IMR-90 (cell line): Measurements from ENCODE around the gene RPS6KL1. TPM values are rescaled to one million over a fixed set of nuclear protein-coding genes. Genes with fewer than 3 reads are reported as not detected.
A peak's percentile ranks its signal among the peaks of the same experiment; 100 is the strongest.

ENCODE experiments used
- ATAC-seq: fragments of 200-7000 bp; cut with Tn5 transposase; 2 replicates; pipeline ENCODE4 v1.9.1; 2020; ENCODE audit warnings: low read depth, mild to moderate bottlenecking, moderate library complexity
- BruUV-seq: library from RNA; stranded (reverse); fragments of 400-500 nt; replicated peaks from 2 replicates; lab custom pipeline; 2021; lab: Mats Ljungman, UMichigan
- CTCF ChIA-PET: fragments of 300-600 bp; formaldehyde crosslinking; extraction: SDS; loops from one replicate; lab custom pipeline; 2021; ENCODE audit warnings: antibody characterized with exemption; lab: Yijun Ruan, JAX
- POLR2A ChIA-PET: fragments of 300-600 bp; sonication (Branson Sonifier 250); formaldehyde crosslinking; loops from one replicate; lab custom pipeline; 2022; ENCODE audit warnings: antibody characterized with exemption; ENCODE audit not compliant: unreplicated experiment; lab: Charles Lee
- DNase-seq: peaks from one replicate; pipeline ENCODE4 v3.0.0; 2013
- H2AFZ ChIP-seq: replicated peaks from 2 replicates; pipeline ENCODE3; 2013; ENCODE audit warnings: low read length, mild to moderate bottlenecking; ENCODE audit not compliant: poor library complexity
- H2AK5ac ChIP-seq: 2 replicates; pipeline ENCODE4 v1.6.1; 2013; ENCODE audit warnings: low read depth, low read length, inconsistent platforms
- H2AK9ac ChIP-seq: replicated peaks from 2 replicates; pipeline ENCODE3; 2013; ENCODE audit warnings: mild to moderate bottlenecking, low read depth, low read length, moderate library complexity; ENCODE audit not compliant: poor library complexity
- H2BK120ac ChIP-seq: 2 replicates; pipeline ENCODE4 v1.6.1; 2013; ENCODE audit warnings: low read depth, low read length, inconsistent platforms
- H2BK15ac ChIP-seq: 3 replicates; pipeline ENCODE4 v1.6.1; 2013; ENCODE audit warnings: low read depth, low read length, inconsistent platforms
- H2BK20ac ChIP-seq: 2 replicates; pipeline ENCODE4 v1.6.1; 2013; ENCODE audit warnings: low read depth, mild to moderate bottlenecking, inconsistent platforms, low read length, moderate library complexity
- H2BK5ac ChIP-seq: 2 replicates; pipeline ENCODE4 v1.6.1; 2013; ENCODE audit warnings: mild to moderate bottlenecking, low read depth, low read length, inconsistent platforms; ENCODE audit not compliant: poor library complexity, severe bottlenecking
- H3K14ac ChIP-seq: replicated peaks from 2 replicates; pipeline ENCODE4 v1.6.1; 2013; ENCODE audit warnings: low read depth, low read length, inconsistent platforms
- H3K18ac ChIP-seq: 2 replicates; pipeline ENCODE4 v1.6.1; 2013; ENCODE audit warnings: low read depth, low read length, control low read depth
- H3K23ac ChIP-seq: 2 replicates; pipeline ENCODE4 v1.6.1; 2013; ENCODE audit warnings: low read depth, low read length, inconsistent platforms
- H3K27ac ChIP-seq: 2 replicates; pipeline ENCODE4 v1.5.1; 2013; ENCODE audit warnings: mild to moderate bottlenecking, control low read depth, low read length; ENCODE audit not compliant: insufficient read depth
- H3K27me3 ChIP-seq: 2 replicates; pipeline ENCODE4 v1.6.1; 2013; ENCODE audit warnings: low read length; ENCODE audit not compliant: control insufficient read depth, insufficient read depth
- H3K36me3 ChIP-seq: 2 replicates; pipeline ENCODE4 v1.6.1; 2013; ENCODE audit warnings: low read length, mixed read lengths; ENCODE audit not compliant: control insufficient read depth, insufficient read depth
- H3K4ac ChIP-seq: 2 replicates; pipeline ENCODE4 v1.6.1; 2013; ENCODE audit warnings: low read depth, low read length, inconsistent platforms
- H3K4me1 ChIP-seq: 2 replicates; pipeline ENCODE4 v1.6.1; 2013; ENCODE audit warnings: low read length, mixed read lengths; ENCODE audit not compliant: control insufficient read depth, insufficient read depth
- H3K4me2 ChIP-seq: 2 replicates; pipeline ENCODE4 v1.6.1; 2013; ENCODE audit warnings: low read depth, mild to moderate bottlenecking, control low read depth, low read length, moderate library complexity
- H3K4me3 ChIP-seq: 2 replicates; pipeline ENCODE4 v1.5.1; 2013; ENCODE audit warnings: low read depth, mild to moderate bottlenecking, control low read depth, low read length, moderate library complexity; ENCODE audit not compliant: insufficient read depth
- H3K56ac ChIP-seq: 2 replicates; pipeline ENCODE4 v1.6.1; 2013; ENCODE audit warnings: low read length, inconsistent platforms; ENCODE audit not compliant: insufficient read depth; ENCODE audit errors: extremely low read depth
- H3K79me1 ChIP-seq, 2 experiments: 2 replicates each; pipeline ENCODE4 v1.6.1; 2013; ENCODE audit warnings: low read length in 2 of 2, inconsistent platforms in 1 of 2, low read depth in 1 of 2
- H3K9ac ChIP-seq: 2 replicates; pipeline ENCODE4 v1.6.1; 2013; ENCODE audit warnings: low read depth, low read length, control low read depth
- H3K9me1 ChIP-seq: 2 replicates; pipeline ENCODE4 v1.6.1; 2013; ENCODE audit warnings: low read length, inconsistent platforms; ENCODE audit not compliant: insufficient read depth
- H3K9me3 ChIP-seq: 2 replicates; pipeline ENCODE4 v1.6.1; 2013; ENCODE audit warnings: low read length; ENCODE audit not compliant: control insufficient read depth, insufficient read depth
- H4K20me1 ChIP-seq: 2 replicates; pipeline ENCODE4 v1.6.1; 2013; ENCODE audit warnings: low read length, inconsistent platforms; ENCODE audit not compliant: insufficient read depth
- H4K5ac ChIP-seq: 2 replicates; pipeline ENCODE4 v1.6.1; 2013; ENCODE audit warnings: mild to moderate bottlenecking, low read depth, low read length, control low read depth
- H4K8ac ChIP-seq, 2 experiments: 2 replicates each; pipeline ENCODE4 v1.6.1; 2013; ENCODE audit warnings: low read depth in 2 of 2, low read length in 2 of 2, control low read depth in 1 of 2, inconsistent platforms in 1 of 2
- H4K91ac ChIP-seq: 2 replicates; pipeline ENCODE4 v1.6.1; 2013; ENCODE audit warnings: low read depth, low read length, inconsistent platforms; ENCODE audit not compliant: insufficient read depth
- BHLHE40 ChIP-seq: fragments of 150-350 bp; IDR thresholded peaks from 2 replicates; pipeline ENCODE4 v1.6.1; 2016; ENCODE audit warnings: mild to moderate bottlenecking, low read depth, low read length
- CEBPB ChIP-seq: IDR thresholded peaks from 2 replicates; pipeline ENCODE4 v1.6.1; 2012; ENCODE audit warnings: low read depth, low read length, improper control_type of control experiment
- CTCF ChIP-seq: conservative IDR thresholded peaks from 2 replicates; pipeline ENCODE4 v1.5.1; 2012; ENCODE audit warnings: mild to moderate bottlenecking, low read depth, low read length, improper control_type of control experiment
- FOS ChIP-seq: fragments of 150-350 bp; IDR thresholded peaks from 2 replicates; pipeline ENCODE4 v1.6.1; 2016; ENCODE audit warnings: low read depth, low read length
- MAFK ChIP-seq: IDR thresholded peaks from 2 replicates; pipeline ENCODE4 v1.6.1; 2012; ENCODE audit warnings: low read depth, low read length, improper control_type of control experiment
- MAZ ChIP-seq: IDR thresholded peaks from 2 replicates; pipeline ENCODE4 v1.6.1; 2012; ENCODE audit warnings: low read depth, mild to moderate bottlenecking, low read length, improper control_type of control experiment, moderate library complexity, borderline replicate concordance
- MXI1 ChIP-seq: IDR thresholded peaks from 2 replicates; pipeline ENCODE4 v1.6.1; 2012; ENCODE audit warnings: low read depth, mild to moderate bottlenecking, low read length, moderate library complexity, borderline replicate concordance
- POLR2A ChIP-seq: IDR thresholded peaks from 2 replicates; pipeline ENCODE4 v1.6.1; 2012; ENCODE audit warnings: mild to moderate bottlenecking, low read depth, low read length
- RCOR1 ChIP-seq: IDR thresholded peaks from 2 replicates; pipeline ENCODE4 v1.6.1; 2012; ENCODE audit warnings: mild to moderate bottlenecking, low read length, improper control_type of control experiment; ENCODE audit not compliant: insufficient replicate concordance
- WGBS, 2 experiments: methylation state at CpG; one replicate each; pipeline versions ENCODE4 v1.1.5 to v1.1.7; 2013; ENCODE audit warnings: missing lambda C conversion rate in 2 of 2; ENCODE audit not compliant: insufficient read length in 1 of 2; ENCODE audit errors: extremely low coverage in 2 of 2; 5-methylcytosine and 5-hydroxymethylcytosine counted together
- dilution Hi-C: fragments of 300-500 bp; cut with HindIII; formaldehyde crosslinking; loops from one replicate; pipeline ENCODE4 v1.14.3; 2018; ENCODE audit warnings: low sequenced_read_pairs; ENCODE audit not compliant: unreplicated experiment
- in situ Hi-C: fragments of 300-500 bp; cut with MboI; formaldehyde crosslinking; loops from 3 replicates; pipeline ENCODE4 v1.14.3; 2019; ENCODE audit warnings: low sequenced_read_pairs, inconsistent platforms, mixed read lengths
- intact Hi-C: fragments of 100-400 bp; cut with micrococcal nuclease; formaldehyde crosslinking; loops from 2 replicates; pipeline ENCODE4 v1.10.0; 2022
- polyA plus RNA-seq, 3 experiments: library from polyadenylated mRNA; depleted of rRNA; stranded (reverse); fragments of >200 nt; gene quantifications; 2 replicates each; pipeline ENCODE4 v1.2.3, GENCODE V29; 2012; ENCODE audit warnings: low replicate concordance in 1 of 3
- total RNA-seq: library from RNA; depleted of rRNA; stranded (reverse); fragments of >200 nt; gene quantifications from 2 replicates; pipeline ENCODE4 v1.2.3, GENCODE V29; 2012
- TF ChIP-seq, protein P1 (sequence below): fragments of 150-350 bp; IDR thresholded peaks from 2 replicates; pipeline ENCODE4 v1.6.1; 2016; ENCODE audit warnings: low read depth, mild to moderate bottlenecking, low read length, moderate library complexity, borderline replicate concordance
- TF ChIP-seq, protein P2 (sequence below): fragments of 150-350 bp; IDR thresholded peaks from 2 replicates; pipeline ENCODE4 v1.6.1; 2017; ENCODE audit warnings: mild to moderate bottlenecking, antibody characterized with exemption, low read length, low read depth

RPS6KL1 gene
- total and polyA plus RNA-seq, 2 of the 4 experiments (the other 2 are of a cell fraction): 0.72 to 1.7 TPM

DNA sequence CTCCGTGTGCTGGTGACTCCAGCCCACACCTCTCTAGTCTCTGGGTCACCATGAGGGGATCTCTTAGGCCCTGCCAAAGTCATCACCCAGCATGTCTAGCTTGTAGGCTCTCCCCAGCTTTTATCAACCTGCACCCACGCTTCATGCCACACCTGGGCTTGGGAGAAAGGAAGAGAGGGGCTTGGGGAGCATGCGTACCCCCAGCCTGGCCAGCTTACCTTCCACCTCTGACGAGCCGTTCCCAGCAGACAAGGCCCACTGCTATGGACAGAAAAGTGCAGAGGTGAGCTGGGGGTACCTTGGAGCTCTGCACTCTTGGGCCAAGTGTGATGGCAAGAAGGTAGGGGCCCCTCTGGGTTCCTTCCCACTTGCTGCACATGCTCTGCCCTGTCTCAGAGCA lies 30.6 kb upstream of the RPS6KL1 start:
- no peaks in the 10 kb centered on the region for H3K79me1 ChIP-seq
- no peak overlapping the region for H4K91ac ChIP-seq
- no peak overlapping the region for H3K56ac ChIP-seq
- H2BK15ac ChIP-seq: no peak overlapping the region
- ChIA-PET POLR2A (interaction anchor here (1.0 kb wide), 1 partner anchor 12 kb away, joined by 3 read pairs; no protein-coding TSS in a partner anchor), CTCF (no interaction called here)
- no peak overlapping the region for H3K23ac ChIP-seq
- no peaks in the 10 kb centered on the region for H4K20me1 ChIP-seq
- H3K9me3 ChIP-seq: no peaks in the 10 kb centered on the region
- dilution Hi-C loops: no loop called here
- TF ChIP-seq, protein P1, sequence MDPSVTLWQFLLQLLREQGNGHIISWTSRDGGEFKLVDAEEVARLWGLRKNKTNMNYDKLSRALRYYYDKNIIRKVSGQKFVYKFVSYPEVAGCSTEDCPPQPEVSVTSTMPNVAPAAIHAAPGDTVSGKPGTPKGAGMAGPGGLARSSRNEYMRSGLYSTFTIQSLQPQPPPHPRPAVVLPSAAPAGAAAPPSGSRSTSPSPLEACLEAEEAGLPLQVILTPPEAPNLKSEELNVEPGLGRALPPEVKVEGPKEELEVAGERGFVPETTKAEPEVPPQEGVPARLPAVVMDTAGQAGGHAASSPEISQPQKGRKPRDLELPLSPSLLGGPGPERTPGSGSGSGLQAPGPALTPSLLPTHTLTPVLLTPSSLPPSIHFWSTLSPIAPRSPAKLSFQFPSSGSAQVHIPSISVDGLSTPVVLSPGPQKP: no peak
- TF ChIP-seq FOS (no peak), MAZ (no peak), CTCF (no peak), BHLHE40 (no peak), RCOR1 (no peak), CEBPB (no peak), MAFK (no peak), MXI1 (no peak), POLR2A (no peak)
- TF ChIP-seq, protein P2, sequence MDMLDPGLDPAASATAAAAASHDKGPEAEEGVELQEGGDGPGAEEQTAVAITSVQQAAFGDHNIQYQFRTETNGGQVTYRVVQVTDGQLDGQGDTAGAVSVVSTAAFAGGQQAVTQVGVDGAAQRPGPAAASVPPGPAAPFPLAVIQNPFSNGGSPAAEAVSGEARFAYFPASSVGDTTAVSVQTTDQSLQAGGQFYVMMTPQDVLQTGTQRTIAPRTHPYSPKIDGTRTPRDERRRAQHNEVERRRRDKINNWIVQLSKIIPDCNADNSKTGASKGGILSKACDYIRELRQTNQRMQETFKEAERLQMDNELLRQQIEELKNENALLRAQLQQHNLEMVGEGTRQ: no peak
- 0 out of 2 replicates have a peak, but pooled peaks cover 6% of the 10 kb centered on the region for H3K9me1 ChIP-seq
- no peak overlapping the region for H3K18ac ChIP-seq
- no peak overlapping the region for H2BK5ac ChIP-seq
- BruUV-seq: no TSS peak
- H4K5ac ChIP-seq: no peak overlapping the region
- DNase-seq (no peak), ATAC-seq (no peak)
- H3K4me1 ChIP-seq: peaks cover 13% of the 10 kb centered on the region; the same call in 1 of the 2 replicates
- H3K9ac ChIP-seq: no peak overlapping the region
- H2AK5ac ChIP-seq: no peak overlapping the region
- no CpG with 5 or more reads among the region's 5 CpGs for WGBS, 2 experiments
- H4K8ac ChIP-seq: no peak overlapping the region
- in situ Hi-C loops: no loop called here
- peak overlapping the region; percentile 87 for H2AK9ac ChIP-seq
- peak overlapping the region; percentile 65 for H2AFZ ChIP-seq
- H2BK120ac ChIP-seq: no peak overlapping the region
- H3K27ac ChIP-seq: no peak overlapping the region
- H3K14ac ChIP-seq: no peak overlapping the region
- H3K36me3 ChIP-seq: no peaks in the 10 kb centered on the region
- H3K4ac ChIP-seq: no peak overlapping the region
- H3K4me2 ChIP-seq: no peak overlapping the region
- intact Hi-C loops: no loop called here
- no peak overlapping the region for H2BK20ac ChIP-seq
- peaks cover 17% of the 10 kb centered on the region for H3K27me3 ChIP-seq
- no peak overlapping the region for H3K4me3 ChIP-seq
